Adrenal gland (tissue), 5 donors: ENCODE measurements around the gene NAALADL2.

Experiments
- CTCF ChIP-seq, 6 experiments: fragments of 450-650 bp in 4 of 6; fragments of 200-600 bp in 2 of 6; sonication (generic) in 1 of 6; IDR thresholded peaks; 1 replicate in 5 of 6; 2 replicates in 1 of 6; pipeline versions ENCODE4 v1.5.1 to v1.8.0; 2016 to 2021; ENCODE audit warnings: antibody characterized with exemption in 6 of 6, mild to moderate bottlenecking in 2 of 6, moderate library complexity in 1 of 6
- POLR2A ChIP-seq, 2 donors: fragments of 450-650 bp; IDR thresholded peaks; one replicate each; pipeline ENCODE4 v1.6.1; 2017; ENCODE audit warnings: antibody characterized with exemption in 2 of 2, mild to moderate bottlenecking in 2 of 2, moderate library complexity in 1 of 2
- donor health status: DM: no; HTN: no; CAD: no.

- TF ChIP-seq CTCF (IDR thresholded peaks at IDR 0.05) (no peak), POLR2A (IDR thresholded peaks at IDR 0.05) (no peak)
These were observed 341.4 kb downstream of the NAALADL2 start for GRCh38 chr3:175200391-175201095.
